K562 (cell line): ENCODE data around the gene TMEM120B.

Experiments used
- CTCF ChIP-seq, 3 experiments: IDR thresholded peaks in 2 of 3; conservative IDR thresholded peaks in 1 of 3; 2 replicates each; pipeline ENCODE4 v1.5.1; 2011 to 2012; ENCODE audit warnings: low read length in 3 of 3, mild to moderate bottlenecking in 3 of 3, control low read depth in 2 of 3, improper control_type of control experiment in 1 of 3, inconsistent platforms in 1 of 3, low read depth in 1 of 3, mixed read lengths in 1 of 3, moderate library complexity in 1 of 3; ENCODE audit not compliant: insufficient read depth in 2 of 3
- EP300 ChIP-seq: IDR thresholded peaks from 2 replicates; pipeline ENCODE4 v1.6.1; 2012; ENCODE audit warnings: low read length, improper control_type of control experiment
- PHB2 ChIP-seq: fragments of 450-650 bp; IDR thresholded peaks from 2 replicates; pipeline ENCODE4 v1.6.1; 2017; ENCODE audit warnings: low read depth
- POLR2A ChIP-seq: fragments of 450-650 bp; conservative IDR thresholded peaks from 2 replicates; pipeline ENCODE4 v1.6.1; 2016
- TBL1XR1 ChIP-seq, 2 experiments: IDR thresholded peaks; 2 replicates each; pipeline ENCODE4 v1.6.1; 2012; ENCODE audit warnings: improper control_type of control experiment in 2 of 2, low read length in 2 of 2, mild to moderate bottlenecking in 1 of 2
- USF1 ChIP-seq: sonication (generic); formaldehyde crosslinking; IDR thresholded peaks from 2 replicates; pipeline ENCODE4 v1.9.0; 2022; ENCODE audit warnings: mild to moderate bottlenecking, missing genetic modification reagents
- ZNF3 ChIP-seq: fragments of 250-450 bp; sonication (Bioruptor Pico); IDR thresholded peaks from 2 replicates; pipeline ENCODE4 v1.5.0; 2021; ENCODE audit warnings: mild to moderate bottlenecking, moderate library complexity
- ZNF408 ChIP-seq: fragments of 250-450 bp; sonication (Bioruptor Pico); IDR thresholded peaks from 2 replicates; pipeline ENCODE4 v1.4.0; 2020; ENCODE audit warnings: low read depth, mild to moderate bottlenecking, moderate library complexity

- TF ChIP-seq USF1: no peak
- TF ChIP-seq PHB2: no peak
- TF ChIP-seq EP300: no peak
- no peak for TF ChIP-seq ZNF408
- TF ChIP-seq POLR2A: no peak
- TF ChIP-seq ZNF3: no peak
- no peak for TF ChIP-seq CTCF (IDR thresholded peaks at IDR 0.05 in 2 of 3, conservative IDR thresholded peaks at IDR 0.05 in 1 of 3; ENCODE audit: insufficient read depth in 2 of 3, low read depth in 1 of 3, low read length in 3 of 3)
- no peak for TF ChIP-seq TBL1XR1 (IDR thresholded peaks at IDR 0.05; ENCODE audit: low read length in 2 of 2)
Observed at GRCh38 chr12:121826318-121827150, 114.0 kb downstream of the TMEM120B start.
